H9 (cell line): ENCODE data around the gene LMOD1. TPM values are rescaled to one million over a fixed set of nuclear protein-coding genes. Genes with fewer than 3 reads are reported as not detected.
A peak's percentile ranks its signal among the peaks of the same experiment; 100 is the strongest.

Experiments
- DNase-seq: peaks from one replicate; pipeline ENCODE4 v3.0.0-alpha.2; 2017
- H2AFZ ChIP-seq: one replicate; pipeline ENCODE4 v1.6.1; 2013; ENCODE audit warnings: mild to moderate bottlenecking, low read length, control low read depth, moderate library complexity
- H2AK5ac ChIP-seq: 2 replicates; pipeline ENCODE4 v1.6.1; 2013; ENCODE audit warnings: low read length, control low read depth, mixed read lengths; ENCODE audit not compliant: insufficient read length
- H2BK120ac ChIP-seq: one replicate; pipeline ENCODE4 v1.6.1; 2013; ENCODE audit warnings: low read depth, mild to moderate bottlenecking, low read length, control low read depth, inconsistent platforms; ENCODE audit not compliant: poor library complexity, severe bottlenecking
- H2BK12ac ChIP-seq: 2 replicates; pipeline ENCODE4 v1.6.1; 2013; ENCODE audit warnings: low read length, control low read depth, mixed read lengths, low read depth; ENCODE audit not compliant: insufficient read length
- H2BK15ac ChIP-seq: 2 replicates; pipeline ENCODE4 v1.6.1; 2013; ENCODE audit warnings: low read depth, low read length, control low read depth
- H2BK20ac ChIP-seq: one replicate; pipeline ENCODE4 v1.6.1; 2013; ENCODE audit warnings: low read depth, mild to moderate bottlenecking, low read length, control low read depth, inconsistent platforms; ENCODE audit not compliant: poor library complexity, severe bottlenecking
- H2BK5ac ChIP-seq: 2 replicates; pipeline ENCODE4 v1.6.1; 2013; ENCODE audit warnings: low read length, control low read depth, mixed read lengths; ENCODE audit not compliant: insufficient read length
- H3K14ac ChIP-seq: 2 replicates; pipeline ENCODE4 v1.6.1; 2013; ENCODE audit warnings: low read length, control low read depth; ENCODE audit not compliant: insufficient read depth
- H3K18ac ChIP-seq: 2 replicates; pipeline ENCODE4 v1.6.1; 2013; ENCODE audit warnings: low read depth, mild to moderate bottlenecking, mixed read lengths, low read length, control low read depth; ENCODE audit not compliant: insufficient read length
- H3K23ac ChIP-seq: 2 replicates; pipeline ENCODE4 v1.6.1; 2013; ENCODE audit warnings: low read length, control low read depth, mixed read lengths, low read depth; ENCODE audit not compliant: insufficient read length
- H3K23me2 ChIP-seq: 2 replicates; pipeline ENCODE4 v1.6.1; 2013; ENCODE audit warnings: low read depth, mild to moderate bottlenecking, mixed read lengths, low read length, control low read depth; ENCODE audit not compliant: insufficient read length, poor library complexity, severe bottlenecking
- H3K27ac ChIP-seq: 2 replicates; pipeline ENCODE4 v1.5.1; 2013; ENCODE audit warnings: low read length, control low read depth, mixed read lengths, low read depth; ENCODE audit not compliant: insufficient read length
- H3K27me3 ChIP-seq: 2 replicates; pipeline ENCODE4 v1.6.1; 2013; ENCODE audit warnings: low read length, control low read depth, inconsistent platforms; ENCODE audit not compliant: insufficient read depth
- H3K4ac ChIP-seq: 2 replicates; pipeline ENCODE4 v1.6.1; 2013; ENCODE audit warnings: low read depth, mild to moderate bottlenecking, control low read depth, inconsistent platforms, low read length, moderate library complexity
- H3K4me1 ChIP-seq: 2 replicates; pipeline ENCODE4 v1.6.1; 2013; ENCODE audit warnings: low read length, control low read depth, inconsistent platforms; ENCODE audit not compliant: insufficient read depth
- H3K4me2 ChIP-seq: 2 replicates; pipeline ENCODE4 v1.6.1; 2013; ENCODE audit warnings: low read length, control low read depth, mixed read lengths; ENCODE audit not compliant: insufficient read length, insufficient read depth
- H3K56ac ChIP-seq: 2 replicates; pipeline ENCODE4 v1.6.1; 2013; ENCODE audit warnings: low read depth, mild to moderate bottlenecking, mixed read lengths, low read length, control low read depth; ENCODE audit not compliant: insufficient read length
- H3K79me1 ChIP-seq: 2 replicates; pipeline ENCODE4 v1.6.1; 2013; ENCODE audit warnings: low read depth, mild to moderate bottlenecking, moderate library complexity, low read length, control low read depth, inconsistent platforms; ENCODE audit not compliant: insufficient read depth, poor library complexity, severe bottlenecking
- H3K79me2 ChIP-seq: 2 replicates; pipeline ENCODE4 v1.6.1; 2013; ENCODE audit warnings: low read length, control low read depth, inconsistent platforms; ENCODE audit not compliant: insufficient read depth
- H3K9ac ChIP-seq: 2 replicates; pipeline ENCODE4 v1.6.1; 2013; ENCODE audit warnings: low read length, control low read depth, mixed read lengths; ENCODE audit not compliant: insufficient read length; ENCODE audit errors: extremely low read depth
- H3K9me3 ChIP-seq: one replicate; pipeline ENCODE4 v1.6.1; 2013; ENCODE audit warnings: low read depth, low read length, inconsistent platforms; ENCODE audit not compliant: control insufficient read depth
- H3T11ph ChIP-seq: one replicate; pipeline ENCODE4 v1.6.1; 2013; ENCODE audit warnings: mild to moderate bottlenecking, low read length, control low read depth, inconsistent platforms
- H4K20me1 ChIP-seq: one replicate; pipeline ENCODE4 v1.6.1; 2013; ENCODE audit not compliant: control insufficient read depth, insufficient read length, insufficient read depth
- H4K5ac ChIP-seq: 2 replicates; pipeline ENCODE4 v1.6.1; 2013; ENCODE audit warnings: low read depth, mild to moderate bottlenecking, mixed read lengths, low read length, control low read depth; ENCODE audit not compliant: insufficient read length
- H4K8ac ChIP-seq: replicated peaks from 2 replicates; pipeline ENCODE4 v1.6.1; 2013; ENCODE audit warnings: low read length, control low read depth, mixed read lengths, low read depth; ENCODE audit not compliant: insufficient read length
- H4K91ac ChIP-seq: 2 replicates; pipeline ENCODE4 v1.6.1; 2013; ENCODE audit warnings: low read depth, mild to moderate bottlenecking, moderate library complexity, mixed read lengths, low read length, control low read depth; ENCODE audit not compliant: insufficient read length
- H3K27ac Mint-ChIP-seq, 3 experiments: 2 replicates in 2 of 3; 3 replicates in 1 of 3; pipeline ENCODE4 v1.8.0; 2020 to 2021; ENCODE audit warnings: mixed read lengths in 3 of 3, mild to moderate bottlenecking in 1 of 3, moderate library complexity in 1 of 3
- H3K27me3 Mint-ChIP-seq: 2 replicates; pipeline ENCODE4 v1.8.0; 2021; ENCODE audit warnings: low read depth, mild to moderate bottlenecking, moderate library complexity, mixed read lengths
- H3K36me3 Mint-ChIP-seq, 3 experiments: 2 replicates in 2 of 3; 3 replicates in 1 of 3; pipeline ENCODE4 v1.8.0; 2020 to 2021; ENCODE audit warnings: low read depth in 3 of 3, mixed read lengths in 3 of 3; ENCODE audit not compliant: insufficient read depth in 1 of 3
- H3K4me1 Mint-ChIP-seq, 2 experiments: 2 replicates each; pipeline ENCODE4 v1.8.0; 2020; ENCODE audit warnings: mixed read lengths in 2 of 2
- H3K4me3 Mint-ChIP-seq, 2 experiments: 2 replicates in 1 of 2; 3 replicates in 1 of 2; pipeline ENCODE4 v1.8.0; 2020 to 2021; ENCODE audit warnings: mild to moderate bottlenecking in 2 of 2, mixed read lengths in 2 of 2, moderate library complexity in 1 of 2
- H3K9me3 Mint-ChIP-seq, 2 experiments: 2 replicates in 1 of 2; 3 replicates in 1 of 2; pipeline ENCODE4 v1.8.0; 2020; ENCODE audit warnings: mild to moderate bottlenecking in 2 of 2, mixed read lengths in 2 of 2, moderate library complexity in 1 of 2
- CTCF ChIP-seq: fragments of 200-600 bp; sonication (generic); conservative IDR thresholded peaks from 3 replicates; pipeline ENCODE4 v1.8.0; 2021; ENCODE audit warnings: antibody characterized with exemption, mild to moderate bottlenecking
- WGBS: extraction: QIAGEN DNeasy Blood & Tissue Kit; methylation state at CpG from one replicate; pipeline ENCODE4 v1.1.7; 2013; ENCODE audit warnings: missing lambda C conversion rate, low lambda C conversion rate, mixed read lengths; ENCODE audit not compliant: insufficient read length; ENCODE audit errors: extremely low coverage; 5-methylcytosine and 5-hydroxymethylcytosine counted together
- total RNA-seq: library from RNA; stranded (reverse); gene quantifications from 2 replicates; pipeline ENCODE4 v1.2.1, GENCODE V29; 2021

Gene LMOD1
- total RNA-seq, 1 experiment from 2014 or later = 0.31 TPM

- H3K18ac ChIP-seq = no peak overlapping the region
- H3K27ac ChIP-seq = no peak overlapping the region
- H2BK120ac ChIP-seq = no peak overlapping the region
- H3K23ac ChIP-seq = no peak overlapping the region
- no peaks in the 10 kb centered on the region for H3K27me3 ChIP-seq
- H4K8ac ChIP-seq = no peak overlapping the region
- H3K27ac Mint-ChIP-seq = peak overlapping the region in 1 of 3 experiments; percentile 11; a peak in 2 of 7 replicates
- no peak overlapping the region for H4K91ac ChIP-seq
- no peak overlapping the region for H2AFZ ChIP-seq
- no peaks in the 10 kb centered on the region for H3K9me3 Mint-ChIP-seq
- H3K79me1 ChIP-seq = no peaks in the 10 kb centered on the region
- H3K27me3 Mint-ChIP-seq = no peaks in the 10 kb centered on the region
- no peak overlapping the region for H2BK12ac ChIP-seq
- no peaks in the 10 kb centered on the region for H3K23me2 ChIP-seq
- no peaks in the 10 kb centered on the region for H3K79me2 ChIP-seq
- no peak overlapping the region for H2AK5ac ChIP-seq
- no CpG with 5 or more reads among the region's 7 CpGs for WGBS
- no peak for DNase-seq
- peaks cover 21 to 89% (median 80%) of the 10 kb centered on the region in 3 experiments; a peak in 6 of 7 replicates for H3K36me3 Mint-ChIP-seq
- no peak overlapping the region for H3K9ac ChIP-seq
- no peak overlapping the region for H3T11ph ChIP-seq
- H3K14ac ChIP-seq = no peak overlapping the region
- H3K4me1 ChIP-seq = no peaks in the 10 kb centered on the region
- H2BK20ac ChIP-seq = no peak overlapping the region
- no peaks in the 10 kb centered on the region for H3K4me1 Mint-ChIP-seq
- no peak overlapping the region for H3K4me2 ChIP-seq
- H3K4ac ChIP-seq = no peak overlapping the region
- H3K4me3 Mint-ChIP-seq = no peak overlapping the region
- H3K56ac ChIP-seq = no peak overlapping the region
- TF ChIP-seq CTCF = no peak
- H2BK5ac ChIP-seq = no peak overlapping the region
- no peaks in the 10 kb centered on the region for H4K20me1 ChIP-seq
- H4K5ac ChIP-seq = no peak overlapping the region
- H2BK15ac ChIP-seq = no peak overlapping the region
- H3K9me3 ChIP-seq = no peaks in the 10 kb centered on the region
Observed at GRCh38 chr1:201861448-201861847, 84.9 kb downstream of the LMOD1 start.
